ENCODE results near the gene CFAP69. TPM values are rescaled to one million over a fixed set of nuclear protein-coding genes. Genes with fewer than 3 reads are reported as not detected.
"Not testable (repeated sequence)": the region's sequence is repeated elsewhere in the genome, so short reads cannot be mapped to it uniquely, and the experiment has no call there.

Gene CFAP69
- total RNA-seq, 1 donor from 2014 or later, result 0.85 TPM

GRCh38 chr7:90345595-90346335 lies 100.8 kb downstream of the CFAP69 start:
- Histone ChIP-seq H3K27ac (peak overlapping the region; percentile 70 to 86), H3K9me3 (no peaks in the 10 kb centered on the region), H3K36me3 (no peaks in the 10 kb centered on the region), H3K4me3 (peak overlapping the region; percentile 69 to 74), H3K27me3 (no peaks in the 10 kb centered on the region), H3K4me1 (peaks cover 3 to 8% of the 10 kb centered on the region in 2 donors)
- DNase-seq (ENCODE audit: low spot score in 2 of 2), result no peak
- TF ChIP-seq CTCF (IDR thresholded peaks at IDR 0.05), result no peak
- intact Hi-C loops (cut with DNase I), result loop anchor here (1.0 to 5.0 kb wide), 5 partner anchors 58 to 919 kb away; partner anchors contain the start of genes CFAP69, CLDN12, FZD1 and STEAP1

GRCh38 chr7:90346336-90347125 lies 101.6 kb downstream of the CFAP69 start, which contains the start of gene GTPBP10:
GTPBP10 (plus strand) TSS chr7:90346716; CDS start chr7:90346742, 26 bp downstream.
- no peaks in the 10 kb centered on the region for H3K9me3 ChIP-seq
- H3K4me1 ChIP-seq, result peaks cover 3 to 8% of the 10 kb centered on the region in 2 donors
- H3K27ac ChIP-seq, result peak within 1 kb of the TSS; percentile 70 to 86
- intact Hi-C loops (cut with DNase I), result loop anchor here (1.0 to 5.0 kb wide), 5 partner anchors 57 to 918 kb away; partner anchors contain the start of genes CFAP69, CLDN12, FZD1 and STEAP1
- peak; percentile 58 to 84 (median 80) for TF ChIP-seq CTCF (IDR thresholded peaks at IDR 0.05)
- H3K4me3 ChIP-seq, result peak within 1 kb of the TSS; percentile 69 to 74
- peak; percentile 60 to 95 for DNase-seq (ENCODE audit: low spot score in 2 of 2)
- no peaks in the 10 kb centered on the region for H3K27me3 ChIP-seq
- no peaks in the 10 kb centered on the region for H3K36me3 ChIP-seq

- intact Hi-C loops (cut with DNase I), result loop anchor here (2.0 to 5.0 kb wide), 4 partner anchors 100 to 917 kb away; partner anchors contain the start of genes CFAP69, FZD1, STEAP1 and STEAP2
- peaks cover 3 to 8% of the 10 kb centered on the region in 2 donors for H3K4me1 ChIP-seq
- H3K36me3 ChIP-seq, result no peaks in the 10 kb centered on the region
- TF ChIP-seq CTCF (IDR thresholded peaks at IDR 0.05), result no peak
- no peak for DNase-seq (ENCODE audit: low spot score in 2 of 2)
- no peaks in the 10 kb centered on the region for H3K9me3 ChIP-seq
- H3K4me3 ChIP-seq, result peak overlapping the region; percentile 69 to 74
- H3K27me3 ChIP-seq, result no peaks in the 10 kb centered on the region
- no peak overlapping the region for H3K27ac ChIP-seq
Observed at GRCh38 chr7:90347759-90348158, 102.8 kb downstream of the CFAP69 start.

- intact Hi-C loops (cut with DNase I), result loop anchor here (5.0 kb wide), 3 partner anchors 102 to 197 kb away; partner anchors contain the start of genes CFAP69, STEAP1 and STEAP2
- Histone ChIP-seq H3K9me3 (no peaks in the 10 kb centered on the region), H3K4me1 (peaks cover 3 to 8% of the 10 kb centered on the region in 2 donors), H3K4me3 (no peak overlapping the region), H3K36me3 (peaks cover 1 to 13% of the 10 kb centered on the region in 2 donors), H3K27ac (no peak overlapping the region), H3K27me3 (no peaks in the 10 kb centered on the region)
- no peak for DNase-seq (ENCODE audit: low spot score in 2 of 2)
- no peak for TF ChIP-seq CTCF (IDR thresholded peaks at IDR 0.05)
Observed at GRCh38 chr7:90349305-90349704, 104.3 kb downstream of the CFAP69 start.

- H3K4me1 ChIP-seq; H3K27me3 ChIP-seq; DNase-seq (ENCODE audit: low spot score in 2 of 2); intact Hi-C loops (cut with DNase I); H3K27ac ChIP-seq; H3K9me3 ChIP-seq; H3K4me3 ChIP-seq: not testable (repeated sequence)
- peaks cover 2 to 18% of the 10 kb centered on the region in 2 donors for H3K36me3 ChIP-seq
Observed at GRCh38 chr7:90350032-90350431, 105.1 kb downstream of the CFAP69 start.
